HG02884 (cell line): ENCODE results near the gene SYTL1.

ENCODE experiments used
- ATAC-seq: cut with Tn5 transposase; IDR thresholded peaks from one replicate; pipeline ENCODE4 v1.9.1; 2021; ENCODE audit warnings: mild to moderate bottlenecking, moderate library complexity; ENCODE audit not compliant: unreplicated experiment

SYTL1 gene

DNA sequence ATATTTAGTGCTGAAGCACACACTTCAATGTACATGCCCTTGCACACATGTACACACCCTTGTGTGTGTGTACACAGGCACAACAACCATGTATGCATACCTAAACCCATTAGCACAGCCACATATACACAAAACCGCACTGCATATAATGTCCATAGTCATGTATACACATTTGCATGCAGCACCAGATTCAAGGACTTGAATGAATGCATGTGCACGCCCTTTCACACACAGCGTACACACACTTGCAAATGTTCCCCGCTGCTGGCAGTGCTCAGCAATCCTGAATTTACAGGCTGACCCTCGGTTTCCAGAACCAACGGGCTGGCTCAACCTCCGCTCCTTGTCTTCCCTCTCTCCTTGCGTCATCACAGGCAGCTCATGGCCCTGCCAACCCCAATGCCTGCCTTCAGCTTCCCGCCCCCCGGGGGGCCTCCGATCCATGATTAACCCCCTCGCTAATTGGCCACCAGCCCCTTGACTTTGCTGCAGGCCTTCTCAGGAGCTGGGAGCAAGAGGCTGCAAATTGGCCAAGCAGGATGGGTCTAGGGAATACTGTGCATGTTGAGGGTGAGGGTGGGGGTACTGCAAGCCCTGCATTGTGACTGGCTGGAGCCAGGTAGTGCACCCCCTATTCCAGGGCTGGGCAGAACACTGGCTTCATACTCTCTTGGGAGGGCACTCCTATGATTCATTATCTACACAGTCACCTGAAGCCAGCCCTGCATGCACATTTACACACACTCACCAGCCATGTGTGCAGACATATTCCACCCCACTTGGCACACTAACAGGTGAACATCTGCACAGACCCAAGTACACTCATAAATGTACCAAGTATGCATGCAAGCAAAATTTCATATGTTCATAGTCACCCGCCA, 58.5 kb downstream of the SYTL1 start:
- no peak for ATAC-seq

DNA sequence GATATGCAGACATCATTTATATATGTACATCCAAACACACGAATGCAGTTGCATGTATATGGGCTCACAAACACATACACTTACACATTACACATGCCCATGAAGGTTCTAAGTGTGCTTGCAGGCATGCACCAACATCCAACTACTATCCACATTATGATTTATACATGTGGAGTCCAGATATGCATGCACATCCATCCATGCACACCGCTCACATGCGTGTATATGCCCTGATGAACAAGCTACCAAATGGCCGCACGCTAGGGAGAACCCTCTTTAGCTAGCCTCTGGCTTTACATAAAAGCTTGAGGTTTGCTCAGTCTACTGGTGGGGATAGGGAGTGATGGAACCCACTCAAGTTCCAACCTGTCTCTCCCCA, 59.1 kb downstream of the SYTL1 start:
- ATAC-seq = no peak

DNA sequence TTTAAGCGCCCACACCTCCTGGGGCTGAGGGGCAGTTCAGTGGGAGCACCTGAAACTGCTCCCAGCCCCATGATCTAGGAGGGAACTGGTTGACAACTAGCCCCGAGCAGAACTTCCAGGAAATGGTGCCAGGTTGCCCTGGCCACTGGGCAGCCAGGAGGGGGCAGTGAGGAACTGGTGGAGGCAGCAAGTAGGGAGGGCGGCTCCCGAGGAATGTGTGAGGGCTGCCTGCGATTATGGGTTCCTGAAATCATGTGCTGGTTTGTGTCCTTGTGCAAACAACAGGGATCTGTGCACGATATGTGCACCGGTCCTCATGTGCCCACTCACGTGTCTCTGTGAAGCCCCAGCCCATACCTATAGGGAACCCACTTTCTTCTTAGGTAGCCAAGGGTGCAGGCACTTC, 60.5 kb downstream of the SYTL1 start:
- ATAC-seq = no peak

DNA sequence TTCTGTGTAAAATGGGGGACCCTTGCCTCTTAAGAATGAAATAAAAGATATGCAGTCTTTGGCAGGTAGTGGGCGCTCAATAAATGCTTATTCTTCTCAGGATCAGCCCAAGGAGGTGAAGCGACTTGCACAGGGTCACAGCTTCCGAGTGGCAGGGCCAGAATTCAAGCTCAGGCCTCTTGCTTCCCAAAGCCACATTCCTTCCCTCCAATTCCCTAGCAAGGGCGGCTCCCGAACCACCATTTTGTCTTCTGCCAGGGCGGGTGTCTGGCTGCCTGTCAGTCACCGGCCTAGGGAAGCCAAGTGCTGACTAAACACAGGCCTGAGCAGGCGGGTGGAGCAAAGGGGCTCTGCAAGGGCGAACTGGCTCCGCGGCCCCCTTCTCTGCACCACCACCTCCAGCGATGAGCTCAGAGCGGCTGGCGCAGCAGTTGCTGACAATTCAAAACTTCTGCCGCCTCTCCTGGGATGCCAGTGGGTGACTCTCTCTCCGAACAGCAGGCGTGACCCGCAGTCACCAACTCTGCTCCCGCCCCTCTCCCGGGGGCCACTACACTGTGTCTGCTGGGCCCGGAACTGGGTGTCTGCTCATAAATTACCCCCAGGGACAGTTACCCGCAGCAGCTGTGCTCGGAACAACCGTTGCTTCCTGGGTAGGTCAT, 61.4 kb downstream of the SYTL1 start:
- ATAC-seq = no peak
